ENCODE data around the gene RGSL1.

The RGSL1 gene

GRCh38 chr1:182431278-182431677 lies 18.7 kb upstream of the RGSL1 start:
- TF ChIP-seq REST (IDR thresholded peaks at IDR 0.05; ENCODE audit: insufficient read depth in 1 of 2, low read depth in 2 of 2, low read length in 2 of 2), result no peak
- no peak for TF ChIP-seq POLR2AphosphoS5 (IDR thresholded peaks at IDR 0.05; ENCODE audit: low read depth, low read length)
- no peak for TF ChIP-seq FOXP2 (optimal IDR thresholded peaks at IDR 0.05; ENCODE audit: borderline replicate concordance, extremely low read depth, extremely low read length, insufficient read depth)
- no peak for TF ChIP-seq TAF1 (IDR thresholded peaks at IDR 0.05; ENCODE audit: borderline replicate concordance, insufficient read depth, low read length)

- no peak for TF ChIP-seq REST (IDR thresholded peaks at IDR 0.05; ENCODE audit: insufficient read depth in 1 of 2, low read depth in 2 of 2, low read length in 2 of 2)
- no peak for TF ChIP-seq POLR2AphosphoS5 (IDR thresholded peaks at IDR 0.05; ENCODE audit: low read depth, low read length)
- TF ChIP-seq TAF1 (IDR thresholded peaks at IDR 0.05; ENCODE audit: borderline replicate concordance, insufficient read depth, low read length), result no peak
- TF ChIP-seq SIN3A (IDR thresholded peaks at IDR 0.05; ENCODE audit: borderline replicate concordance, insufficient read depth, low read length), result no peak
- no peak for TF ChIP-seq FOXP2 (optimal IDR thresholded peaks at IDR 0.05; ENCODE audit: borderline replicate concordance, extremely low read depth, extremely low read length, insufficient read depth)
Observed at GRCh38 chr1:182433580-182433979, 16.4 kb upstream of the RGSL1 start.

GRCh38 chr1:182438326-182438725 lies 11.6 kb upstream of the RGSL1 start:
- TF ChIP-seq TAF1 (IDR thresholded peaks at IDR 0.05; ENCODE audit: borderline replicate concordance, insufficient read depth, low read length), result no peak
- TF ChIP-seq FOXP2 (optimal IDR thresholded peaks at IDR 0.05; ENCODE audit: borderline replicate concordance, extremely low read depth, extremely low read length, insufficient read depth), result no peak
- no peak for TF ChIP-seq REST (IDR thresholded peaks at IDR 0.05; ENCODE audit: insufficient read depth in 1 of 2, low read depth in 2 of 2, low read length in 2 of 2)
- TF ChIP-seq POLR2AphosphoS5 (IDR thresholded peaks at IDR 0.05; ENCODE audit: low read depth, low read length), result no peak
- no peak for TF ChIP-seq SIN3A (IDR thresholded peaks at IDR 0.05; ENCODE audit: borderline replicate concordance, insufficient read depth, low read length)

GRCh38 chr1:182441719-182442118 lies 8.2 kb upstream of the RGSL1 start:
- TF ChIP-seq FOXP2 (optimal IDR thresholded peaks at IDR 0.05; ENCODE audit: borderline replicate concordance, extremely low read depth, extremely low read length, insufficient read depth) (no peak), TAF1 (IDR thresholded peaks at IDR 0.05; ENCODE audit: borderline replicate concordance, insufficient read depth, low read length) (no peak), POLR2AphosphoS5 (IDR thresholded peaks at IDR 0.05; ENCODE audit: low read depth, low read length) (no peak), SIN3A (IDR thresholded peaks at IDR 0.05; ENCODE audit: borderline replicate concordance, insufficient read depth, low read length) (no peak), REST (IDR thresholded peaks at IDR 0.05; ENCODE audit: insufficient read depth in 1 of 2, low read depth in 2 of 2, low read length in 2 of 2) (no peak)

- TF ChIP-seq POLR2AphosphoS5 (IDR thresholded peaks at IDR 0.05; ENCODE audit: low read depth, low read length) (no peak), SIN3A (IDR thresholded peaks at IDR 0.05; ENCODE audit: borderline replicate concordance, insufficient read depth, low read length) (no peak)
Observed at GRCh38 chr1:182442333-182442732, 7.6 kb upstream of the RGSL1 start.
